DOHH2 (cell line): ENCODE data around the gene ZFR.

Source experiments
- EZH2phosphoT487 ChIP-seq: fragments of 200-600 bp; sonication (generic); IDR thresholded peaks from 2 replicates; pipeline ENCODE4 v1.6.1; 2017; ENCODE audit warnings: borderline replicate concordance, mild to moderate bottlenecking, antibody characterized with exemption, low read length, moderate library complexity, mixed read lengths
- TF ChIP-seq, protein P1 (sequence below): fragments of 200-600 bp; sonication (generic); IDR thresholded peaks from one replicate; pipeline ENCODE4 v1.5.1; 2014; ENCODE audit warnings: antibody characterized with exemption, mild to moderate bottlenecking, low read depth, low read length; ENCODE audit not compliant: poor library complexity, severe bottlenecking

DNA sequence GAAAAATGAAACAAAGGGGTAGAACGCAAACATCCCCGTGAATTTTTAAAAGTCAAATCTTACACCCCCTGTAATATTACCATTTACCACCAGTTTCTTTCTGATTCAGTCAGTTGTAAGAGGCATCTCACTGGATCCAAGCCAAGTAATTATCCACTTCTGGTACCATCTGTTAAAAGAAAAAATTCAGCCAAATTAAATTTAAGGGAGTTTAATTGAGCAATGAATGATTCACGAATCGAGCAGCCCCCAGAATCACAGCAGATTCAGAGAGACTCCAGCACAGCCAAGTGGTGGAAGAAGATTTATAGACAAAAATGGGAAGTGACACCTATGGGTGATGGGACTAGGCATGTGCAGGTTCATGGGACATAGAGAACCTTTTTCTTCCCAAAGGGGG, 101.9 kb downstream of the ZFR start:
- TF ChIP-seq, protein P1, sequence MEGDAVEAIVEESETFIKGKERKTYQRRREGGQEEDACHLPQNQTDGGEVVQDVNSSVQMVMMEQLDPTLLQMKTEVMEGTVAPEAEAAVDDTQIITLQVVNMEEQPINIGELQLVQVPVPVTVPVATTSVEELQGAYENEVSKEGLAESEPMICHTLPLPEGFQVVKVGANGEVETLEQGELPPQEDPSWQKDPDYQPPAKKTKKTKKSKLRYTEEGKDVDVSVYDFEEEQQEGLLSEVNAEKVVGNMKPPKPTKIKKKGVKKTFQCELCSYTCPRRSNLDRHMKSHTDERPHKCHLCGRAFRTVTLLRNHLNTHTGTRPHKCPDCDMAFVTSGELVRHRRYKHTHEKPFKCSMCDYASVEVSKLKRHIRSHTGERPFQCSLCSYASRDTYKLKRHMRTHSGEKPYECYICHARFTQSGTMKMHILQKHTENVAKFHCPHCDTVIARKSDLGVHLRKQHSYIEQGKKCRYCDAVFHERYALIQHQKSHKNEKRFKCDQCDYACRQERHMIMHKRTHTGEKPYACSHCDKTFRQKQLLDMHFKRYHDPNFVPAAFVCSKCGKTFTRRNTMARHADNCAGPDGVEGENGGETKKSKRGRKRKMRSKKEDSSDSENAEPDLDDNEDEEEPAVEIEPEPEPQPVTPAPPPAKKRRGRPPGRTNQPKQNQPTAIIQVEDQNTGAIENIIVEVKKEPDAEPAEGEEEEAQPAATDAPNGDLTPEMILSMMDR: no peak
- no peak for TF ChIP-seq EZH2phosphoT487
